HG02981 (cell line): ENCODE measurements around the gene TTLL8.
"Not testable (repeated sequence)": the region's sequence is repeated elsewhere in the genome, so short reads cannot be mapped to it uniquely, and the experiment has no call there.

Experiments
- ATAC-seq: cut with Tn5 transposase; IDR thresholded peaks from one replicate; pipeline ENCODE4 v1.9.1; 2021; ENCODE audit warnings: mild to moderate bottlenecking, moderate library complexity; ENCODE audit not compliant: unreplicated experiment

The TTLL8 gene

DNA sequence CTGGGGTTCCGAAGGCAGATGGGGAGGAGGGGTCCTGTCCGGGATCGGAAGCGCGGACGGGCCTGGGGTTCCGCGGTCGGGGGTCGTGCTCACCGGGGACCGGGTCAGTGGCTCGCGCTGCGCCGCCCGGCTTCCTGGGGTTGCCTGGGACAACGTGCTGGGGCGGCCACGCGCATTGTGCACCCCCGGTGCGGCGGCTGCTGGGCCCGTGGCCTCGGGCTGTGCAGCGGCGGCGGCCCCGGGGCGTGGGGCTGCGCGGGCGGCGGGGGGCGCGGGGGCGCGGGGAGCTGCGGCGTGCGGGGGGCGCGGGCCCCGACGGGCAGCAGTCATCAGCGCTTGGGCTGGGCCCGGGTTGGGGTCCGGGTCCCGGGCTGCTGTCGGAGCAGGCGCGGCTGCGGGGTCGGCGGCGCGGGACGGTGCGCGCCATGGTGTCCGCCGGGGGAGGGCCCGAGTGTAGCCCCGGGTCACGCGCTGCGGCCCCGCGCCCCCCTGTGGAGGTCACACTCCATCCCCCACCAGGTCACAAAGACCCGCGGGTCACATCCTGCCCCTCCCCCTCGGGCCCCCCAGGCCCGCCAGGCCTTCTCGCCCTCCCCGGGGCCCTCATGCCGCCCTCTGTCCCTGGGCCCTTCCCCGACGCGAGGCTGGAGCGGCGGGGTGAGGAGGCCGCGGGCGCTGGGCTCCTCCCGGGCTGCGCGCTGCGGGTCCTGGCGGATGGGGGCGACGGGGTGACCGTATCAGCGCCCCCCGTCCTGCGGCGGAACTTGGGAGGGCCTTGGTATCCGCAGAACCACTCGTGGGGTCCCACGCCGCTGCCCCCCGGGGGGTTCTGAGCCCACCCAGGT lies at the start of gene TTLL8:
TTLL8 (minus strand) TSS at position 238 of the 845 bp plus-strand sequence.
- ATAC-seq: no peak

DNA sequence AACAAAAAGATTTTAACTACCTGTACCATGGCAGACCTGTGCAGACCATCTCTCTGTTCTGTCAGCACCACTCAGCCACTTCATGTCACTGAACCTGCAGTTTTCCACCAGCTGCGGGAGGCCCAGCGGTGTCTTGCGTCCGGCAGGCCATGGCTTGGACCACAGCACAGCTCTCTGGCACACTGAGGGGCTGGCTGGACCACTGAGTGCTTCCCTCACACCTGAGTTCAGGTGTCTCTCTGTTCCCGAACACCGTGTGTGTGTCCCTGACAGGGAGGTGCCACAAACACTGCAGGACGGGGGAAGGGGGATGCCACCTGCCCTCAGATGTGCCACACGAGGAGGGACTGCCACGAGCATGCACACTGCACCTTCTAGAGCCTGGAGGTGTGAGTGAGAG lies 49.4 kb upstream of the TTLL8 start:
- no peak for ATAC-seq

DNA sequence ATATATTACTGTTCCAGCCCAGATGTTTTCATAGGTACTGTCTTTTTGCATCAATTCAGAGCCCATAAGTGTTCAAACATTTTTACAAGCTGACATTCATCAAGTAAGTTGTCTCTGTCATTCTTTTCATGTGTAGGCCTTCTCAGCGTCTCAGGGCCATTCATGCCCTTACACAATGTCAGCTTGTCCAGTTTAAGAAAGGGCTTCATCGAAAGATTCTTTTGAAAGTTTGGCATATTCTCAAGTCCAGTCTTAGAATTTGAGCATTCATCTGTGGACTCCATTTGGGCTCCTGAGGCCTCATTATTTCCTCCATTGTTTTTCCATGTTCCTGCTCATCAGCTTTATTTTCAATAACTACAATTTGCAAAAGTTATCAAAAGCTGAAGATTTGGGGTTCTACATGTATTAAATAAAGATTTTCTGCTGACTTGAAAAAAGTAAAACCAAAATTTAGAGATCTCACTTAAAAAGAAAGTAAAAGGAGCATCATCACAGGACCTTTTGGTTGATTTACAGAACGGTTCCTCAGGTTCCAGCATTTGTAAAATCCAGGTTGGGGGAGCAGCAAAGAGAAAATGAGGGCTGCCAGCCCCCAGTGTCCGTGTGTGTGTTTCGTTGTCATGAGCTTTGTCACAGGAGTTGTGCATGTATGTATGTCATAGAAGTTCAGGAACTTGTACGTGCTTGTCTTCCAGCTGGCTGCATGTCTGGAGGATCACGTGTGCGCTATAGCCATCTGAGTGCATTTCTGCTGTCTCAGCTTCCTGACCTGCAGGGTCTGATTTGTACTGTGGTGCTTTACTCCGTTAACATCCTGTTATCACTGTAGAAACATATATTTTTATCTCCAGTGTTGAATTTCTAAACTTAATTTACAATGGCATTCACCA lies 47.4 kb upstream of the TTLL8 start:
- no peak for ATAC-seq

DNA sequence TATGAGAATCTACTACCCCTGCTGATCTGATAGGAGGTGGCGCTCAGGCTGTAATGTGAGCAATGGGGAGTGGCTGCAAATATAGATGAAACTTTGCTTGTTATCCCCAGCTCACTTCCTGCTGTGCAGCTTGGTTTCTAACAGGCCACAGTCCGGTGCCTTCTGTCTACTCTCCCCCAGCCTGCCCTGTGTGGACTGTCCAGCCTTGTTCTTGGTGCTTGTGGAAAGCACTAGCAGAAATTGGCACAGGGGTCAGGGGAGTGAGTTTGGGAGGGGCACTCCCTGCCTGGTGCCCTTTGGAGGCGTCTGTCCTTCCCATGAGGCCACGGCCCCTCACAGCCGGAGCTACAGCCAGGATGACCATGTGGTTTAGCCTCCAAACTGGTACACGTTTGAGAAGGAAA lies 46.0 kb upstream of the TTLL8 start:
- no peak for ATAC-seq

DNA sequence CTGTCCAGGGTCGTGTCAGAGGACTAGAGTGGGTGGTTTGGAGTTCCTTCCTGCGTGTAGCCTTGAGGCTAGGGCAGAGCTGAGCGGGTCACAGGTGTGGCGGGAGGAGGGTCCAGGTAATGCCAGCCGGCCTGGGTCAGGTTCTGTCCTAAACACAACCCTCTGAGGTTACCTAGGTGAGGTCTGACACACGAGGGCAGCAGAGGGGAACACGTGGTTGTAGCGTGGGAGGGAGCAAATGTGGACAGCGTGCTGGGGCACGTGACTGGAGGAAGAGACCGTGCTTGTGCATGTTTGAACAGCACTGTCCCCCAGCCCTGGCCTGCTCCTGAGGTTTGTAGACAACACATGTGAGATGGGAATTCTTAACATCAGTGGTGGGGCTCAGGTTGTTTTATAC lies 44.8 kb upstream of the TTLL8 start:
- no peak for ATAC-seq

DNA sequence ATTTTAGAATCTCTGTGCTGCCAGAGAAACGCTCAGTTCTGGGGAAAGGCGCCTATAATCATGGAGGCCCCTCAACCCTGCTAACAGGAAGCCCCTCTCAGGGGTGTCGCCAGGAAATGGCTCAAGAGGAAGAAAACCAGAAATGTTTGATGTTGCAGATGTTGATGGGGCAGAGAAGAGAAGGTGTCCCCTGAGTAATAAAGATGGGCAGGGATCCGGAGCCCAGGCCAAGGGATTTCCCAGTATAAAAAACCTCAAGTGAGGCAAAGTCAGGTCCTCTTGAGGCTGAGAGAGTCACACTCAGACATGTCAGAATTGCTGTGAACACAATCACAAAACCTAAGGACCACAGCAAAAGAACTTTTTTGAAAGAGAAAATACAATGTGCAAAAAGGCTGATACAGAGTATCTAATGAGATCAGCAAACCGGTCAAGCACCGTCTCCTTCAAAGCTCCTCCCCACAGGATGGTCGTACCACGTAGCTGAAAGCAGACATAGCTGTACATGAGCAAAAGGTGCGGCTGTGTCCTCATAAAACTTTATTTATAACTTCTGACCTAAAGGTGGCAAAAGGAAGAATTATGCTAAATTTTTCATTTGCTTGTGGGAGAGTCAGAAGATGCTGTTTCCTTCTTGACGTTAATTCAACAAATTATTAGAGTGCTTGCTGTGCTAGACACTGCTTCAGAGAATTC lies 43.9 kb upstream of the TTLL8 start:
- ATAC-seq: no peak

DNA sequence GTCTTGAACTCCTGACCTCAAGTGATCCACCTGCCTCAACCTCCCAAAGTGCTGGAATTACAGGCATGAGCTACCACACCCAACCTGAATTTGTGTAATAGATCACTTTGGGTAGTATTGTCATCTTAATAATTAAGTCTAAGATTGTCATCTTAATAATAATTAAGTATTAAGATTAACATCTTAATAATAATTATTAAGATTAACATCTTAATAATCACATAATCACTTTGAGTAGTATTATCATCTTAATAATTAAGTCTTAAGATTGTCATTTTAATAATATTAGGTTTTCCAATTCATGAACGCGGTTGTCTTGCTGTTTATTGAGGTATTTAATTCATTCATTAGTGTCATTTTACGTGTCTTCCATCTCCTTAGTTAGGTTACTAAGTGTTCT lies 40.0 kb upstream of the TTLL8 start:
- no peak for ATAC-seq

DNA sequence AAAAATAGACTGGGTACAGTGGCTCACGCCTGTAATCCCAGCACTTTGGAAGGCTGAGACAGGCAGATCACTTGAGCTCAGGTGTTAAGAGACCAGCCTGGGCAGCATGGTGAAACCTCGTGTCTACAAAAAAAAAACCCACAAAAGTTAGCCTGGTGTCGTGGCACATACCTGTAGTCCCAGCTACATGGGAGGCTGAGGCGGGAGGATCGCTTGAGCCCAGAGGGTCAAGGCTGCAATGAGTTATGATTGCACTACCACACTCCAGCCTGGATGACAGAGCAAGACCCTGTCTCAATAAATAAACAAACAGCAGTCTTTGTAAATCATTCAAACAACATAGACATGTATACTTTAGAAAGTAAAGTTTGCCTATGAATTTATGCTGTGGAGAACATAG lies 34.2 kb upstream of the TTLL8 start:
- no peak for ATAC-seq

DNA sequence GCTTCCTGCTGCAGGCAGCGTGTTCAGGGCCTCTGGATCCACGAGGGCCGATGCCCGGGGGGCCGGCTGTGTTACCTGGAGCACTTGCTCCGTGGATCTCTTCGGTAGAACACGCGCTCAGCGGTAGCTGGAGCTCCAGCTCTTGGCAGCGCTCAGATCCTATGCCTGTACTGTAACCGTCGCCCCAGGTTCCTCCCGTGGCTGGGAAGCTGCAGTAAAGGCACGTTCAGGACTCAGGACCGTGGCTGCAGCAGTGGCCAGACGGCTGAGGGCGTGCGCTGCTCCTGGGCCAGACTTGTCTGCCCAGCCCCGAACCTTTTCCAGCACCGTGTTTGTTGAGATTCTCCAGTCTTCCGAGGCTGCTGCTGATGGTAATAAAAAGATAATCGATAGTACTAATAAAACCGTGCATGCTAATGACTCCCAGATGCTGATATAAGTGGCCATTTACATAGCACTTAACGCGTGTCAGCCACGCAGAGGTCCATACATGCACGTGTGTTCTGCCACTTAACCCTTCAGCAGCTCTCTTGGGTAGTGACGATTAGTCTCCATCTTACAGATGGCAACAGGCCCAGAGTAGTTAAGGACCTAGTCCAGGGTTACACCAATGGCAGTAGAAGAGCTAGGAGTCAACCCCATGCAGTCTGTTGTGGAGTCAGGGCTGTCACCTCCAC lies 33.1 kb upstream of the TTLL8 start:
- ATAC-seq: no peak

DNA sequence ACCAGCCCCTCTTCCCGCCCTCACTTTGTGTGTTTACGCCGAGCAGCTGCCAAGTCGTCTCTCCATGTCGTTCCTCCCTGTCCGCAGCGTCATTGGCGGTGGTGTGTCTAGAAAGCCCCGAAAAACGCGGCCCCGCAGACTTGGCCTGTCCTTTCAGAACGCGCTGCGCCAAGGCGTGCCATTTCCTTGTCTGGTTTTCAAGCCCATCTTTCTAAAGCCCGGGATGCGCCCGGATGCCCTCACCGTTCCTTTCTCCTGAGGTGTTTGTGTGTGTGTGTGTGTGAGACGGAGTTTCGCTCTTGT lies 32.3 kb upstream of the TTLL8 start:
- ATAC-seq: no peak

DNA sequence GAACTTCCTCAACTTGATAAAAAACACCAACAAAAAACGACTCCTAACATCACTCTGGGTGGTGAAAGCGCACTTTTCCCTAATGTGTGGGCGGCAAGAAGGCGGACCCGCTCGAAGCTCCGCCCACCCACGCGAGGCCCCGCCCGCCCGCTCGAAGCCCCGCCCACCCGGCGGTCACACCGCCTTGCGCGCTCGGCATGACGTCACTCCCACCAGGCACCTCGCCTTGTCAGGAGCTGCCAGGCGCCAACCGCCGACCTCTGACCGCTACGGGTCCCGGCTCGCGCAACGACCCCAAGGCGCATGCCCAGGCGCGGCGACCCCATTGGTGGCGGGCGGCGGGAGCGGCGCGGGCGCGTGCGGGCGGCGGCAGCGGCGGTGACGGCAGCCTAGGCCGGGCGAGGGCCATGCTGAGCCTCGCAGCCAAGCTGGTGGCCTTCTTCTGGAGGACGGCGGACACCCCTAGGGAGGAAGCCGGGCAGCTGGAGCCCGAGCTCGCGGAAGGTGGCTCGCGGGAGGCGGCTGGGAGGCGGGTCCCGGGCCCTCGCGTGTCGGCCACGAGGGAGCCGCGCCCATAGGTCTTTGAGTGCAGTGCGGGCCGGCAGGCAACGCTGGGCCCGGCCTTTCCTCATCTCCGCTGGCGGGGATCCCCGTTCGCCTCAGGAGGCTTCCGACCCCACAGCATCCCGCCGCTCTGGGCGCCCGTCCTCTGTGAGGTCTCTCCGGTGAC lies 31.7 kb upstream of the TTLL8 start, which contains the start of gene MOV10L1:
MOV10L1 (plus strand) TSS at position 325 of the 730 bp plus-strand sequence; CDS start at position 408, 83 bp downstream.
- ATAC-seq: no peak

DNA sequence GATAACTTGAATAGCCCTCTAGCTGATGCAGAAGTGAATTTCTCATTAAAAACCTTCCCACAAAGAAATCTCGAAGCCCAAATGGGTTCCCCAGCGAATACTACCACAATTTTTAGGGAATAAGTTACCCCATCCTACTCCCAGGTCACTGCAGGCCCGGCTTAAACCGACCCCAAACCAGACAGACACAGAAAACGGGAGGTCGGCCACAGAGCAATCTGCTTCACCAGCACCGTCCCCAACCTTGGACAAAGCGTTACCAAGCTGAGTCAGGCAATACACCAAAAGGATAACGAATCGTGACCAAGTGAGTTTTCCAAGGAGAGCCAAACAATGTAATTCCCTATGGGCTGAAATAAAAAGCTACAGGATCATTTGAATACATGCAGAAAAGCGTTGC lies 31.1 kb upstream of the TTLL8 start:
- ATAC-seq: no peak

DNA sequence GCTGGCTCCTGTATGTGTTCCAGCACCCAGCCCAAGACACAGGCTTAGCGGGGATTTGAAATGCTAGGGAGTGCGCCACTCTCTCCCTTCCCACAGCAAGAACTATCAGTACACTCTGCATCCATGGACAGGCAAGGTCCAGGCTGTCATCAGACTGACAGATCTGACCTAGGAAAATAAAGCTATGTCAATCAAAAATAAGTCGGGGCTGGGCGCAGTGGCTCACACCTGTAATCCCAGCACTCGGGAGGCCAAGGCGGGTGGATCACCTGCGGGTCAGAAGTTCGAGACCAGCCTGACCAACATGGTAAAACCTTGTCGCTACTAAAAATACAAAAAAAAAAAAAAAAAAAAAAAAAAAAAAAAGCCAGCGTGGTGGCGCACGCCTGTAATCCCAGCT lies 30.0 kb upstream of the TTLL8 start:
- ATAC-seq: no peak

DNA sequence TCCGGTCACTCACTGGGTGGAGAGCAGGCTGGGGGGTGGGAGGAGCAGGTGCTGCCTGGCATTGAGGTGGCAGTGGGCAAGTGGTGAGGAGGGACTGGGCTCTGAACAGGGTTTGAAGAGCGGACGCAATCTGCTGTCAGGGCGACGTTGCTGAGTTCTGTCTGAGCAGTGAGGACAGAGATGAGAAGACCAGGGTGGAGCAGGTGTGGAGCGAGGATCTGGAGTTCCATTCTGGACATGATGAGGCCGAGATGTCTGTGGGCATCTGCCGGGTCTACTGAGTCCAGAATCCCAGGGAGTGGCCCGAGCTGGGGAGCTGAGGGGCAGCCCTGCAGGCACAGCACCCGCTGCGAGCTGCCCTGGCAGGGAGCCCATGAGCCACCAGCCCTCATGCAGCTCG lies 29.5 kb upstream of the TTLL8 start:
- no peak for ATAC-seq

DNA sequence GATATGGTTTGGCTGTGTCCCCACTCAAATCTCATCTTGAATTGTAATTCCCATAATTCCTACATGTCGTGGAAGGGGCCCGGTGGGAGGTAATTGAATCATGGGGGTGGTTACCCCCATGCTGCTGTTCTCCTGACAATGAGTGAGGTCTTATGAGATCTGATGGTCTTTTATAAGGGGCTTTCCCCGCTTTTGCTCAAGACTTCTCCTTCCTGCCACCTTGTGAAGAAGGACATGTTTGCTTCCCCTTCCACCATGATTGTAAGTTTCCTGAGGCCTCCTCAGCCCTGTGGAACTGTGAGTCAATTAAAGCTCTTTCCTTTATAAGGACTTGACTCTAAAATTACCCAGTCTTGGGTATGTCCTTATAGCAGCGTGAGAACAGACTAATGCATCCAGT lies 28.9 kb upstream of the TTLL8 start:
- ATAC-seq: not testable (repeated sequence)

DNA sequence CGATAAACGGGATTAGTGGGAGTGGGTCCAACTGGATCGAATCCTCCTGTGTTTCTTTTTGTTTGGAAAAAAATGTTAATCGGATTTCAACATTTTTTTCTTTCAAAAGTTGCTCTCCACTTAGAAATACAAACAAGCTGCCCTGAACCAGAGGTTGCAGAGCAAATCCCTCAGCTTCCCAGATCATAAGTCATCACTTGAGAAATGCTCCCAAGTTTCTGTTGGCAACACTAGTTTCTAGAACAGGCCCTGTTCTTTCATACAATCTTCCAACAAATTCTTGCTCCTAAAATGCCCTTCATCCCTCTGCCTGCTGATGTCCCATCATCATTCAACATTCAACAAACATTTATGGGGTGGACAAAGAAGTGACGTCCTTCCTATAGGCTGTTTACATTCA lies 28.4 kb upstream of the TTLL8 start:
- no peak for ATAC-seq

DNA sequence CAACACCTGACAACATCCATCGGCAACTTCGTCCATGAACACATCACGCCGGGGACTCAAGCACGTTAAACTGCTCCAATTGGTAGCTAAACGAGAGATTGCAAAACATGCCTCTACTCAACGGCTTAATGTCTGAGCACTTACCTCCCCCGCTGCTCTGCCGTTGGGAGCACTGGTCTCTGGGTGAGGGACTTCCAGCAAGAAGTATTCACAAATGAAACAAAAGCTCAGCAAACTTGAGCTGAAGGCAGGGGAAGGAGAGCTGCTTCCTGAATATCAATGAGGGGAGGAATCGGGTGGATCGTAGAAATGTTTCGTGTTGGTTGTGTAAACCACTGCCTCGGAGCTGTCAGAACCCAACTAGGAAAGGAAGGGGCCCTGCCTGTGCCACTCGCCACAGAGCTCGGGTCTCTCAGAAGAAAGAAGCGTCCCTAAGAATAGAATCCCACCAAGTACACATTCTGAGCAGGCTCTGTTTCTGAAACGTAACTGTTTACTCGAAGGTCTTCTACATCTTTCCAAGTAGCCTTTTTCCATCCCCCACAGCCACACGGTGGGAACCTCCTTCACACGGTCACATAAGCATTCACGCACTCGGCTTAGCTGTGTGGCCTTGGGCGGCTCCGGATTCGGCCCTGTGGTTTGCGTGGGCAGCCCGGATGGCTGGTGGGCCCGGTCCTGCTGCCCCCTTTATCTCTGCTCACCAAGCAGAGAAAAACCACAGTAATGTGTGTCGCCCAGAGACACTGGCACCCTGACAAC lies 27.3 kb upstream of the TTLL8 start, which contains the start of gene MLC1:
MLC1 (minus strand) TSS at position 216 of the 762 bp plus-strand sequence. CDS start 524 bp downstream, outside the sequence.
- no peak for ATAC-seq

DNA sequence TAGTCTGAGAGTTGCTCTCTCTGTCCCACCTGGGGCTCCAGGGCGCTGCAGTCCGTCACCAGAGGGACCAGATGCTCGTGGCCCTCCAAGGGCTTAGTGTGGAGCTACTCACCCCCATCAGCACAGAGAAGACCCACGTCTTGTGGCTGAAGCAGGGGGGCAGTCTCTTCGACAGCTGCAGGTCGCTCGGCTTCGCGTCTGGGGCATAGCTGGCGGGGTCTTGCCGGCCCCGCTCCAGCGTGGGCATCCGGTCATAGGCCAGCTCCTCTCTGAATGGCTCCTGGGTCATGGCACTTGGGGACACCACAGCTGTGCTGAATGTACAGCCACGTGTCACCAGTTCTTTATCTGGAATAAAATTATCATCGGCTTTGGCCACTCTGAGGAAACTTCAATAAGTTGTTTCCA lies 26.5 kb upstream of the TTLL8 start:
- no peak for ATAC-seq

DNA sequence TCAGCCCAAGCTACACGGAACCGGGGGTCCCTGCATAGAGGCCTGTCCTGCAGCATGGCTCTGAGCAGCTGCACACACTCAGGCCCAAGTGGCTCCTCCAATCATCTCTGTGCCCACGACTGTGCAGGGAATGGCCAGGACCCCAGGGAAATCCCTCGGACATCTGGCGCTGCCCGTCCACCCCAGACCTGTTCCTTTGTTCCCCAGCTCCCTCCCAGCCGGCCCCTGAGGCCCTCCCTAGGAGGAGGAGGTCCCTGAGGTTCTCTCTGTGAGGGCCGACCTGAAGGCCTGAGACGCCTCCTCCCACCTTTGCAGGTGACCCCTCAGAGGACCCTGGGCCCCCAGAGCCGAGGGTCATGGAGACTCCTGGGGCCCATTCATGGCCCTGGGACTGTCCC lies 26.0 kb upstream of the TTLL8 start:
- no peak for ATAC-seq
